ENCODE data around the gene ATP8B4.

Gene ATP8B4

DNA sequence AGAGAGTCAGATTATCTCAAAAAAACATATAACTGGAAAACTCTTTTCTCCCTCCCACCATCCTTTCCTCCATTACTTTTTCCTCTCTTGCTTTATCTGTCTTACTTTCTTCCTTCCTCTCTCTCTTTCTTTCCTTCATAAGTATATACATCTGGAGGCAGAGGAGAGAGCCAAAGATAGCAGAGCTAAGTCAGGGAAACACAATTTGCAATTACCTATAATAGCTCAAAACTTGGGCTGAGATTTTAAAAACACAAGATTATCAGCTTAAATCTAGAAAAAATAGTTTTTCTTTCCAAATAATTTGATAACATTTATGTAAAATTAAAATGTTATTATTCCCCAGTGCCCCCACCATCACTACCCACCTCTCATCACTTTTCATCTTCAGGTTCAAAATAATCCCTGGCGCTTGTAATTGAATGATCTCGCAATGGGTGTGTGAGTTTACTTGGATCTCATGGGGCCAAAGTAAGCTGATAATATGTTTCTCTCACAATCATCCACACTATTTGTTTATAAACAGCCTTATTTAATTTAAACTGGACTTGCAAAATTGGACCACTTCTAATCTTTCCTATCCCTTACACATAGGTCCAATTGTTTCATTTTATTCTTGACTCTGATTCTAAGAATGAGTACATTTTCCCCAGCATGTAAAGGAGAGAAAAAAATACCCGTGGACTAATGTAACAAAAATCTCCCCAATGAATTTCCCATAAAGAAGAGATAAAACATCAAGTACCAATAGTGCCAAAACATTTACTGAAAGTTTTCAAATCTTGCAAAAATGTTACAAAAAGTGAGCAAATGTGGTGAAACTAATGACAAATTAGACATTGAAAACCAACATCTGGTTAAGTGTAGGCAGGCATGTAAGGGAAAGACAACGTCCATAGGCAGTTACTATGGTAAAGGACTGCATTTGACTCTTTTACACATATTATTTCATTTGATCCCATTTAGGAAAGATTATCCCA is 261.2 kb downstream of the ATP8B4 start:
- in situ Hi-C loops (cut with HindIII; ENCODE audit: low sequenced_read_pairs), result no loop called here
- no peak for DNase-seq (ENCODE audit: low read depth)

DNA sequence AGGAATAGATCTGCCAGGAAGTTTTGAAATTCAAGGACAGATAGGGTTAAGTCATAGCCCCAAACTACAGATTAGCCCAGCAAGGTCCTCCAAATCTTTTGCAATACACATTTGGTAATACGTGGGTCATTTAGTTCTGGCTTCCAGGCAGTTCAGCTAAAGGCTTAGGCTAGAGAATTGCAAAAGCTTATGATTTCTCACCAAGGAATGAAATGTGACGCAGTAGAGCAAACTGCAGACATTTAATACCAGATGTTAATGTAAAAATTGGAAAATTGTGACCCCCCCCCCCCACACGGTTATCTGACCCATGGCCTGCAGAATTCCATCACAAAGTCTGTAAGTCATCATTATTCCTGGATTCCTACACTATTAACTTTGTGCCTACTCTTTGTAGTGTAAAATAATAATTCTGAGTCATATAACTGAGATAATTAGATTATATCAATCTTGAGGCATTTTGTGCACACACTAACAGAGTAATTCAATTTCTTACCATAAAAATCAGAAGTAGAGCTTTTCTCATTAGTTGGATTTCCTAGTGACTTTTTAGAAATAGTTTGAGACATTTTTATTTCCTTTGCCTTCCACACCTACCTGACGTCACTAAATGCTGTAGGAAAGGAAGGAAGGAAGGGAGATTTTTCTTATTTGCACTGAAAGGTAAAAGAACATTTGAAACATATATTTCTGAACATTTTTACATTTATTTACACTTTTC is 263.0 kb downstream of the ATP8B4 start:
- no peak for DNase-seq (ENCODE audit: low read depth)
- in situ Hi-C loops (cut with HindIII; ENCODE audit: low sequenced_read_pairs), result no loop called here

More for the DNA sequence above, 261.2 kb downstream of the ATP8B4 start:
- H3K4me3 ChIP-seq (ENCODE audit: low read depth, low read length), result no peak overlapping the region
- TF ChIP-seq CTCF (IDR thresholded peaks at IDR 0.05; ENCODE audit: low read depth, low read length, missing control alignments), result no peak

GRCh38 chr15:49852756-49853155 is 266.3 kb downstream of the ATP8B4 start:
- TF ChIP-seq CTCF (IDR thresholded peaks at IDR 0.05; ENCODE audit: low read depth, low read length, missing control alignments), result no peak
- DNase-seq (ENCODE audit: low read depth), result no peak
- H3K4me3 ChIP-seq (ENCODE audit: low read depth, low read length), result no peak overlapping the region
- in situ Hi-C loops (cut with HindIII; ENCODE audit: low sequenced_read_pairs), result no loop called here

More for the DNA sequence above, 263.0 kb downstream of the ATP8B4 start:
- no peak overlapping the region for H3K4me3 ChIP-seq (ENCODE audit: low read depth, low read length)
- no peak for TF ChIP-seq CTCF (IDR thresholded peaks at IDR 0.05; ENCODE audit: low read depth, low read length, missing control alignments)

GRCh38 chr15:49848807-49849206 is 270.2 kb downstream of the ATP8B4 start:
- in situ Hi-C loops (cut with HindIII; ENCODE audit: low sequenced_read_pairs), result no loop called here
- DNase-seq (ENCODE audit: low read depth), result no peak
- TF ChIP-seq CTCF (IDR thresholded peaks at IDR 0.05; ENCODE audit: low read depth, low read length, missing control alignments), result no peak
- no peak overlapping the region for H3K4me3 ChIP-seq (ENCODE audit: low read depth, low read length)

DNA sequence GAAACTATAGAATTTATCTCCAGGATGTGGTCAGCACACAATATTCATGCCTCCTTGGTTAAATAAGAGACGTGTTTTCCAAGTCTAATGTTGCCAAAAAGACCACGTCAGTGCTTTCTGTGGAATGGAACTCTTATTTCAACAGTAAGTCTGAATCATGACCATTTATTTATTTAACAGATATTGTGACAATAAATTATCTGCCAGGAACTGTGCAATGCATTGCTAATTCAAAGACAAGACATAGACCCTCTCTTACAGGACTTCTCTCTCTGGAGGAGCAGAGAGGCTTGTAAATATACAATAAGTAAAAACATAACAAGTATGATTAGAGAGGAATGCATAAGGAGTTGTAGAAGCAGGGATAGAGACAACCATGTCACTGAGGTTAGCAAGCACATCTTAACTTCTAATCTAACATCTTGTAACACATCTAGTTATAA is 270.7 kb downstream of the ATP8B4 start:
- in situ Hi-C loops (cut with HindIII; ENCODE audit: low sequenced_read_pairs), result no loop called here

More for the DNA sequence above, 270.7 kb downstream of the ATP8B4 start:
- TF ChIP-seq CTCF (IDR thresholded peaks at IDR 0.05; ENCODE audit: low read depth, low read length, missing control alignments), result no peak
- peak; percentile 97 for DNase-seq (ENCODE audit: low read depth)
- no peak overlapping the region for H3K4me3 ChIP-seq (ENCODE audit: low read depth, low read length)
